NCI-H510A treated with DMSO at 0.1 percent for 48 hours (cell line): Measurements from ENCODE around the gene ABLIM3.

Source experiments
- DNase-seq: peaks from one replicate; lab custom pipeline; 2025; lab: John Stamatoyannopoulos, UW

ABLIM3 gene

GRCh38 chr5:149309354-149309753, 168.1 kb downstream of the ABLIM3 start:
- DNase-seq: no peak
